ENCODE data around the gene GBF1. TPM values are rescaled to one million over a fixed set of nuclear protein-coding genes. Genes with fewer than 3 reads are reported as not detected.

The GBF1 gene
- total RNA-seq, 4 donors from 2014 or later: 73.4 to 98.5 (median 95.8) TPM

GRCh38 chr10:102425444-102425843 is 180.1 kb downstream of the GBF1 start:
- Histone ChIP-seq H3K27me3 (no peaks in the 10 kb centered on the region), H3K36me3 (peaks cover 0 to 21% (median 0%) of the 10 kb centered on the region in 3 donors), H3K4me1 (peaks cover 0 to 23% (median 11%) of the 10 kb centered on the region in 4 donors), H3K27ac (no peak overlapping the region), H3K4me3 (no peak overlapping the region), H3K9me3 (no peaks in the 10 kb centered on the region)
- TF ChIP-seq POLR2A (IDR thresholded peaks at IDR 0.05): no peak
- no peak for DNase-seq

GRCh38 chr10:102426803-102427287 is 181.5 kb downstream of the GBF1 start:
- Histone ChIP-seq H3K36me3 (peaks cover 0 to 21% (median 0%) of the 10 kb centered on the region in 3 donors), H3K9me3 (no peaks in the 10 kb centered on the region), H3K27me3 (no peaks in the 10 kb centered on the region), H3K27ac (no peak overlapping the region), H3K4me3 (no peak overlapping the region), H3K4me1 (peaks cover 0 to 31% (median 11%) of the 10 kb centered on the region in 4 donors)
- TF ChIP-seq POLR2A (IDR thresholded peaks at IDR 0.05): no peak
- TF ChIP-seq CTCF (IDR thresholded peaks at IDR 0.05): no peak
- DNase-seq: no peak

GRCh38 chr10:102429468-102429867 is 184.1 kb downstream of the GBF1 start:
- no peaks in the 10 kb centered on the region for H3K9me3 ChIP-seq
- peaks cover 0 to 4% (median 0%) of the 10 kb centered on the region in 3 donors for H3K36me3 ChIP-seq
- H3K4me1 ChIP-seq: peaks cover 0 to 23% (median 2%) of the 10 kb centered on the region in 4 donors
- no peaks in the 10 kb centered on the region for H3K27me3 ChIP-seq
- no peak overlapping the region for H3K4me3 ChIP-seq
- TF ChIP-seq CTCF (IDR thresholded peaks at IDR 0.05): no peak
- no peak for TF ChIP-seq POLR2A (IDR thresholded peaks at IDR 0.05)
- no peak overlapping the region for H3K27ac ChIP-seq
- DNase-seq: no peak

DNA sequence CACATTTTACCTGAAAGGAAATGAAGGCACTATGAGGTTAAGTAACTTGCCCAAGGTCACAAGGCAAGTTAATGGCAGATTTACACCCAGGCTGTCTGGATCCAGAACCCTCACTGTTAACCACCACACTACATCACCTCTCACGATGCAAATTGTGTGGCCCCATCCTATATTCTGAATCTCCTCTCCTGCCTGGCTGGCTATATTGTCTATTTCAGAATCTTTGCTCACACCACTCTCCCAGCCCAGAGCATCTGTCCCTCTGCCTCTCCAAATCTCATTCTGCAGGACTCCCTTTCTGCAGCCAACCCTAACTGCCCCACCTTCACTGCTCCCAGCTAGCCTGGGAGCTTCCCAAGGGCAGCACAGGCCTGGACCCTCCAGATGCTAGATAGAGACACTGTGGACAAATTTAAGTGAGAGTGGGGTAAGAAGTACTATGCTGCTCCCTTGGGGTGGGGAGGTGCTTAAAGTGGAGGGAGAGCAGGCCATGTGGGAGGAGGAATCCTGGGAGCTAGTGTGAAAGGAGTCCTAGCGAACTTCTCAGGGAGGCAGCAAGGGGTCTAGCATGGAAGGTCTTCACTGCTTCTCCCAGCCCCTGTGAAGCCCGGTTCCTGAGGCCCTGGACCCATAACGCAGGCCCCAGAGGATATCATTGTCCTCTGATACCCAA is 186.3 kb downstream of the GBF1 start:
- Histone ChIP-seq H3K9me3 (no peaks in the 10 kb centered on the region), H3K27ac (peak overlapping the region; percentile 68 to 84 (median 80)), H3K27me3 (no peaks in the 10 kb centered on the region), H3K36me3 (no peaks in the 10 kb centered on the region), H3K4me1 (peaks cover 0 to 40% (median 2%) of the 10 kb centered on the region in 4 donors), H3K4me3 (peak overlapping the region; percentile 74 to 99 (median 91))
- DNase-seq: no peak
- TF ChIP-seq POLR2A (IDR thresholded peaks at IDR 0.05): no peak
- TF ChIP-seq CTCF (IDR thresholded peaks at IDR 0.05): no peak

Other genes with a start within 250 kb of the GBF1 start
- gene ARMH3, start 189.4 kb upstream of the GBF1 start, total RNA-seq: 10 to 100 TPM; 15.8 to 29.2 (median 23.0) TPM
- 10 to 100 TPM; 19.8 to 33.4 (median 24.8) TPM for gene HPS6, start 180.2 kb upstream of the GBF1 start, total RNA-seq
- gene LDB1, start 125.2 kb upstream of the GBF1 start, total RNA-seq: 10 to 100 TPM; 19.6 to 67.7 (median 42.1) TPM
- gene PPRC1, start 112.5 kb upstream of the GBF1 start, total RNA-seq: 10 to 100 TPM in 3 of 4 donors, 1 to 10 TPM in 1; 8.6 to 71.0 (median 24.0) TPM
- 100 to 1,000 TPM in 1 of 4 donors, 10 to 100 TPM in 3; 19.0 to 149 (median 34.2) TPM for gene NOLC1, start 93.1 kb upstream of the GBF1 start, total RNA-seq
- not detected for gene ELOVL3, start 19.2 kb upstream of the GBF1 start, total RNA-seq
- gene PITX3, start 4.0 kb upstream of the GBF1 start, total RNA-seq: not detected
- gene NFKB2, start 150.2 kb downstream of the GBF1 start, total RNA-seq: 10 to 100 TPM in 3 of 4 donors, 1 to 10 TPM in 1; 6.5 to 22.9 (median 19.2) TPM
- gene PSD, start 173.3 kb downstream of the GBF1 start, total RNA-seq: 10 to 100 TPM in 1 of 4 donors, 1 to 10 TPM in 2, not detected in 1; 1.6 to 14.3 (median 6.3) TPM
- gene FBXL15, start 175.3 kb downstream of the GBF1 start, total RNA-seq: 10 to 100 TPM; 36.9 to 57.8 (median 44.8) TPM
- 10 to 100 TPM in 3 of 4 donors, 1 to 10 TPM in 1; 8.9 to 56.9 (median 29.3) TPM for gene CUEDC2, start 187.0 kb downstream of the GBF1 start, total RNA-seq
- gene C10orf95, start 206.0 kb downstream of the GBF1 start, total RNA-seq: 1 to 10 TPM in 1 of 4 donors, under 1 TPM in 1, not detected in 2; 0.85 to 2.8 TPM

All from Peyer's patch (tissue), 4 donors.